Measurements from ENCODE around the gene MRPL52. TPM values are rescaled to one million over a fixed set of nuclear protein-coding genes. Genes with fewer than 3 reads are reported as not detected.

The MRPL52 gene
- total and polyA plus RNA-seq, 2 of the 13 experiments (the other 11 are each of a cell fraction or from before 2014, with no cell fraction given) = 118 to 329 TPM

DNA sequence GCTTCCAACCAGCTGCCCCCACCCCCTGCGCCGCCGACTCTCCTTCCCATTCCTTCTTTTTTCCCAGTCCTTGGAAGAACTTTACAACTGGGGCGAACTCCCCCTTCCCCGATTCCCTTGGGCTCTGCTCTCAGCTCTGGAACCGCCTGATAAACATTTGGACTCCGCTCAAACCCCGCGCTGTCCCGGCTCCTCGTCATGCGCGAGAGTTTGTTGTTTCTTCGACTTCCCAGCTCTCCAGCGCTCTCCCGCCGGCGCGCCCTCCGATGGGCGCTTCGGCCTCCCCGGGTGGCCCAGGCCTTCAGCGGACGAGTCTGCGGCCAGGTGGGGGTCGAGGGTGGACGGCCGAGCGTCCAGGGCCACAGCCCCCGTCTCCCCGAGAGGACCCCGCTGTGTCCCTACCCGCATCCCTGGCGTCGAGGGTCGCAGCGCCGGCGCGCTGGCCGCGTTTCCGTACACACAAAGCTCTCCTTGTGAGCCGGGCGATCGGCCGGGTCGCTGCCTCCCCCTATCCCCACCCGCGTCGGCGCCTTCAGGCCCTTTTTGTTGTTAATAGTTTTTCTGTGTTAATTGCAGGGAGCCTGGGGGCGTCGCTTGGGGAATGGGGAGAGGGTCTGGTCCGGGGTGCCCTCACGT, 7.5 kb downstream of the MRPL52 start (continued):
- TF ChIP-seq, protein P1, sequence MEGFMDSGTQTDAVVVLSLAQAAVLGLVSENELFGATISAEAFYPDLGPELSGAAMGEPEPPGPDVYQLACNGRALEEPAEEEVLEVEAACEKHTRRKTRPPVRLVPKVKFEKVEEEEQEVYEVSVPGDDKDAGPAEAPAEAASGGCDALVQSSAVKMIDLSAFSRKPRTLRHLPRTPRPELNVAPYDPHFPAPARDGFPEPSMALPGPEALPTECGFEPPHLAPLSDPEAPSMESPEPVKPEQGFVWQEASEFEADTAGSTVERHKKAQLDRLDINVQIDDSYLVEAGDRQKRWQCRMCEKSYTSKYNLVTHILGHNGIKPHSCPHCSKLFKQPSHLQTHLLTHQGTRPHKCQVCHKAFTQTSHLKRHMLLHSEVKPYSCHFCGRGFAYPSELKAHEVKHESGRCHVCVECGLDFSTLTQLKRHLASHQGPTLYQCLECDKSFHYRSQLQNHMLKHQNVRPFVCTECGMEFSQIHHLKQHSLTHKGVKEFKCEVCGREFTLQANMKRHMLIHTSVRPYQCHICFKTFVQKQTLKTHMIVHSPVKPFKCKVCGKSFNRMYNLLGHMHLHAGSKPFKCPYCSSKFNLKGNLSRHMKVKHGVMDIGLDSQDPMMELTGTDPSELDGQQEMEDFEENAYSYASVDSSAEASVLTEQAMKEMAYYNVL (CRISPR knock-in tag; IDR thresholded peaks at IDR 0.05; ENCODE audit: borderline replicate concordance) = peak; percentile 74; the same call in 1 of the 2 replicates
- TF ChIP-seq ZNF782 (CRISPR knock-in tag; IDR thresholded peaks at IDR 0.05; ENCODE audit: borderline replicate concordance) (peak; percentile 88; the same call in 1 of the 2 replicates), FOXC1 (CRISPR knock-in tag; IDR thresholded peaks at IDR 0.05; ENCODE audit: borderline replicate concordance) (no peak; the same call in 1 of the 2 replicates), SMARCE1 (IDR thresholded peaks at IDR 0.05; ENCODE audit: borderline replicate concordance) (no peak), RBM22 (optimal IDR thresholded peaks at IDR 0.05; ENCODE audit: low read length) (peak; percentile 25), MEIS2 (CRISPR knock-in tag; IDR thresholded peaks at IDR 0.05) (no peak), KDM5B (CRISPR knock-in tag; IDR thresholded peaks at IDR 0.05; ENCODE audit: borderline replicate concordance) (peak; percentile 66; the same call in 1 of the 2 replicates), ZNF543 (CRISPR knock-in tag; IDR thresholded peaks at IDR 0.05) (no peak), ZNF567 (CRISPR knock-in tag; IDR thresholded peaks at IDR 0.05; ENCODE audit: borderline replicate concordance) (no peak), ZKSCAN8 (CRISPR knock-in tag; IDR thresholded peaks at IDR 0.05; ENCODE audit: borderline replicate concordance) (no peak), AKAP8 (CRISPR knock-in tag; IDR thresholded peaks at IDR 0.05) (no peak), SP140L (CRISPR knock-in tag; IDR thresholded peaks at IDR 0.05; ENCODE audit: borderline replicate concordance) (no peak)
- TF ChIP-seq, protein P2, sequence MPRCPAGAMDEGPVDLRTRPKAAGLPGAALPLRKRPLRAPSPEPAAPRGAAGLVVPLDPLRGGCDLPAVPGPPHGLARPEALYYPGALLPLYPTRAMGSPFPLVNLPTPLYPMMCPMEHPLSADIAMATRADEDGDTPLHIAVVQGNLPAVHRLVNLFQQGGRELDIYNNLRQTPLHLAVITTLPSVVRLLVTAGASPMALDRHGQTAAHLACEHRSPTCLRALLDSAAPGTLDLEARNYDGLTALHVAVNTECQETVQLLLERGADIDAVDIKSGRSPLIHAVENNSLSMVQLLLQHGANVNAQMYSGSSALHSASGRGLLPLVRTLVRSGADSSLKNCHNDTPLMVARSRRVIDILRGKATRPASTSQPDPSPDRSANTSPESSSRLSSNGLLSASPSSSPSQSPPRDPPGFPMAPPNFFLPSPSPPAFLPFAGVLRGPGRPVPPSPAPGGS (CRISPR knock-in tag; IDR thresholded peaks at IDR 0.05) = peak; percentile 91; the same call in 1 of the 2 replicates
- TF ChIP-seq, protein P3, sequence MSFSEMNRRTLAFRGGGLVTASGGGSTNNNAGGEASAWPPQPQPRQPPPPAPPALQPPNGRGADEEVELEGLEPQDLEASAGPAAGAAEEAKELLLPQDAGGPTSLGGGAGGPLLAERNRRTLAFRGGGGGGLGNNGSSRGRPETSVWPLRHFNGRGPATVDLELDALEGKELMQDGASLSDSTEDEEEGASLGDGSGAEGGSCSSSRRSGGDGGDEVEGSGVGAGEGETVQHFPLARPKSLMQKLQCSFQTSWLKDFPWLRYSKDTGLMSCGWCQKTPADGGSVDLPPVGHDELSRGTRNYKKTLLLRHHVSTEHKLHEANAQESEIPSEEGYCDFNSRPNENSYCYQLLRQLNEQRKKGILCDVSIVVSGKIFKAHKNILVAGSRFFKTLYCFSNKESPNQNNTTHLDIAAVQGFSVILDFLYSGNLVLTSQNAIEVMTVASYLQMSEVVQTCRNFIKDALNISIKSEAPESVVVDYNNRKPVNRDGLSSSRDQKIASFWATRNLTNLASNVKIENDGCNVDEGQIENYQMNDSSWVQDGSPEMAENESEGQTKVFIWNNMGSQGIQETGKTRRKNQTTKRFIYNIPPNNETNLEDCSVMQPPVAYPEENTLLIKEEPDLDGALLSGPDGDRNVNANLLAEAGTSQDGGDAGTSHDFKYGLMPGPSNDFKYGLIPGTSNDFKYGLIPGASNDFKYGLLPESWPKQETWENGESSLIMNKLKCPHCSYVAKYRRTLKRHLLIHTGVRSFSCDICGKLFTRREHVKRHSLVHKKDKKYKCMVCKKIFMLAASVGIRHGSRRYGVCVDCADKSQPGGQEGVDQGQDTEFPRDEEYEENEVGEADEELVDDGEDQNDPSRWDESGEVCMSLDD (CRISPR knock-in tag; IDR thresholded peaks at IDR 0.05; ENCODE audit: borderline replicate concordance) = no peak
- TF ChIP-seq, protein P4, sequence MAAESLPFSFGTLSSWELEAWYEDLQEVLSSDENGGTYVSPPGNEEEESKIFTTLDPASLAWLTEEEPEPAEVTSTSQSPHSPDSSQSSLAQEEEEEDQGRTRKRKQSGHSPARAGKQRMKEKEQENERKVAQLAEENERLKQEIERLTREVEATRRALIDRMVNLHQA (CRISPR knock-in tag; IDR thresholded peaks at IDR 0.05) = no peak
- TF ChIP-seq, protein P5, sequence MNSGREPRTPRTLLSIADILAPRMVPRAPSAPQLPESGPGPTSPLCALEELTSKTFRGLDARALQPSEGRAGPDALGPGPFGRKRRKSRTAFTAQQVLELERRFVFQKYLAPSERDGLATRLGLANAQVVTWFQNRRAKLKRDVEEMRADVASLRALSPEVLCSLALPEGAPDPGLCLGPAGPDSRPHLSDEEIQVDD (CRISPR knock-in tag; IDR thresholded peaks at IDR 0.05; ENCODE audit: borderline replicate concordance) = no peak; the same call in none of the 2 replicates
- TF ChIP-seq, protein P6, sequence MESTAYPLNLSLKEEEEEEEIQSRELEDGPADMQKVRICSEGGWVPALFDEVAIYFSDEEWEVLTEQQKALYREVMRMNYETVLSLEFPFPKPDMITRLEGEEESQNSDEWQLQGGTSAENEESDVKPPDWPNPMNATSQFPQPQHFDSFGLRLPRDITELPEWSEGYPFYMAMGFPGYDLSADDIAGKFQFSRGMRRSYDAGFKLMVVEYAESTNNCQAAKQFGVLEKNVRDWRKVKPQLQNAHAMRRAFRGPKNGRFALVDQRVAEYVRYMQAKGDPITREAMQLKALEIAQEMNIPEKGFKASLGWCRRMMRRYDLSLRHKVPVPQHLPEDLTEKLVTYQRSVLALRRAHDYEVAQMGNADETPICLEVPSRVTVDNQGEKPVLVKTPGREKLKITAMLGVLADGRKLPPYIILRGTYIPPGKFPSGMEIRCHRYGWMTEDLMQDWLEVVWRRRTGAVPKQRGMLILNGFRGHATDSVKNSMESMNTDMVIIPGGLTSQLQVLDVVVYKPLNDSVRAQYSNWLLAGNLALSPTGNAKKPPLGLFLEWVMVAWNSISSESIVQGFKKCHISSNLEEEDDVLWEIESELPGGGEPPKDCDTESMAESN (CRISPR knock-in tag; conservative IDR thresholded peaks at IDR 0.05) = peak; percentile 84

All from HepG2 (cell line).